ENCODE results near the gene CD28.
"Not testable (repeated sequence)": the region's sequence is repeated elsewhere in the genome, so short reads cannot be mapped to it uniquely, and the experiment has no call there.

CD28 gene

GRCh38 chr2:203785391-203786110 lies 79.1 kb downstream of the CD28 start:
- DNase-seq: not testable (repeated sequence)

- peak; percentile 90 for DNase-seq
These were observed 80.3 kb downstream of the CD28 start for GRCh38 chr2:203786549-203787351.

- no peak for DNase-seq
These were observed 81.5 kb downstream of the CD28 start for GRCh38 chr2:203787979-203788378.
